ENCODE results near the gene PPP6R2. TPM values are rescaled to one million over a fixed set of nuclear protein-coding genes. Genes with fewer than 3 reads are reported as not detected.

Gene PPP6R2, protein sequence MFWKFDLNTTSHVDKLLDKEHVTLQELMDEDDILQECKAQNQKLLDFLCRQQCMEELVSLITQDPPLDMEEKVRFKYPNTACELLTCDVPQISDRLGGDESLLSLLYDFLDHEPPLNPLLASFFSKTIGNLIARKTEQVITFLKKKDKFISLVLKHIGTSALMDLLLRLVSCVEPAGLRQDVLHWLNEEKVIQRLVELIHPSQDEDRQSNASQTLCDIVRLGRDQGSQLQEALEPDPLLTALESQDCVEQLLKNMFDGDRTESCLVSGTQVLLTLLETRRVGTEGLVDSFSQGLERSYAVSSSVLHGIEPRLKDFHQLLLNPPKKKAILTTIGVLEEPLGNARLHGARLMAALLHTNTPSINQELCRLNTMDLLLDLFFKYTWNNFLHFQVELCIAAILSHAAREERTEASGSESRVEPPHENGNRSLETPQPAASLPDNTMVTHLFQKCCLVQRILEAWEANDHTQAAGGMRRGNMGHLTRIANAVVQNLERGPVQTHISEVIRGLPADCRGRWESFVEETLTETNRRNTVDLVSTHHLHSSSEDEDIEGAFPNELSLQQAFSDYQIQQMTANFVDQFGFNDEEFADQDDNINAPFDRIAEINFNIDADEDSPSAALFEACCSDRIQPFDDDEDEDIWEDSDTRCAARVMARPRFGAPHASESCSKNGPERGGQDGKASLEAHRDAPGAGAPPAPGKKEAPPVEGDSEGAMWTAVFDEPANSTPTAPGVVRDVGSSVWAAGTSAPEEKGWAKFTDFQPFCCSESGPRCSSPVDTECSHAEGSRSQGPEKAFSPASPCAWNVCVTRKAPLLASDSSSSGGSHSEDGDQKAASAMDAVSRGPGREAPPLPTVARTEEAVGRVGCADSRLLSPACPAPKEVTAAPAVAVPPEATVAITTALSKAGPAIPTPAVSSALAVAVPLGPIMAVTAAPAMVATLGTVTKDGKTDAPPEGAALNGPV
- 31.8 TPM for polyA plus RNA-seq (2013)

DNA sequence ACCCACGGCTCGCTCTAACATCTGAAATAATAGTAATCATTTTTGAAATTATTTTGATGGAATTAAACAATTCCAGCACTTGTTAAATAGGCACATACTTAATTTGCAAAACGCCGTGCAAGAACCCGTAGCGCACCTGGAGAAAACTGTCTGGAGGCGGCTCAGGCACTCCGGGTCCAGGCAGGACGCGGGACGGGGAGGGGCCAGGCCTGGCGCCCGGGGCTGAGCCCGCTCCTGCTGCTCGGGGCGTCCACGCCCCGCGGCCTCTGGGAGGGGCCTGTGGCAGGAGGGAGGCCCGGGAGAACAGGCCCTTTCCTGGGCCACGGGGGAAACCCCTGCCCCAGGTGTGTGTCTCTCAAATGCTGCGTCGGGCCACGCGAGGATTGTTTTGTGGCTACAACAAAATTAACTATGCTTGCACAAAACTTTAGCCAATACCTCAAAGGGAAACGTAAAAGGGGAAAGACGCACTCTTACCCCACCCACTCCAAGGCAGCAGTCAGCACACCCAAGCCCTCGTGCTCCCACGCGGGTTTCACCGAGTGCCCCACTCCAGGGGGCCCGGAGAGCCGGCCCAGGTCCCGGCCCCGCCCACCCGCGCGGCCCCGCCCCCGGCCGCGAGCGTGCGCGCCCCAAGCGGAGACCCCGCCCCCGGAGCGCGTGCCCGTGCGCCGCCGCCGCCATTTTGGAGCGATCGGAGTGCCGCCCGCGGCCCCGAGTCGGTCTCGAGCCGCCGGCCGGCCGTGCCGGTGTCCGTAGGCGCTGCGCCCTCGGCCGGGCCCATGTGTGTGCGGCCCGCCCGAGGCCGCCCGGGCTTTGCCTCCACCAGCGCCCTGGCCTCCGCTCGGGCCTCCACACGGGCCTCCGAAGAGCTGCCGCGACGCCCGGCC lies at the start of gene PPP6R2:
PPP6R2 (plus strand) TSS at position 677 of the 890 bp plus-strand sequence. CDS start 50,582 bp downstream, outside the sequence.
- CTCF ChIA-PET: interaction anchor here (0.6 to 3.0 kb wide), 11 partner anchors 13 to 101 kb away, joined by 4 to 46 read pairs (median 17); partner anchors contain the start of genes DENND6B and HDAC10
- peak; percentile 64 to 75 (median 70) for DNase-seq

DNA sequence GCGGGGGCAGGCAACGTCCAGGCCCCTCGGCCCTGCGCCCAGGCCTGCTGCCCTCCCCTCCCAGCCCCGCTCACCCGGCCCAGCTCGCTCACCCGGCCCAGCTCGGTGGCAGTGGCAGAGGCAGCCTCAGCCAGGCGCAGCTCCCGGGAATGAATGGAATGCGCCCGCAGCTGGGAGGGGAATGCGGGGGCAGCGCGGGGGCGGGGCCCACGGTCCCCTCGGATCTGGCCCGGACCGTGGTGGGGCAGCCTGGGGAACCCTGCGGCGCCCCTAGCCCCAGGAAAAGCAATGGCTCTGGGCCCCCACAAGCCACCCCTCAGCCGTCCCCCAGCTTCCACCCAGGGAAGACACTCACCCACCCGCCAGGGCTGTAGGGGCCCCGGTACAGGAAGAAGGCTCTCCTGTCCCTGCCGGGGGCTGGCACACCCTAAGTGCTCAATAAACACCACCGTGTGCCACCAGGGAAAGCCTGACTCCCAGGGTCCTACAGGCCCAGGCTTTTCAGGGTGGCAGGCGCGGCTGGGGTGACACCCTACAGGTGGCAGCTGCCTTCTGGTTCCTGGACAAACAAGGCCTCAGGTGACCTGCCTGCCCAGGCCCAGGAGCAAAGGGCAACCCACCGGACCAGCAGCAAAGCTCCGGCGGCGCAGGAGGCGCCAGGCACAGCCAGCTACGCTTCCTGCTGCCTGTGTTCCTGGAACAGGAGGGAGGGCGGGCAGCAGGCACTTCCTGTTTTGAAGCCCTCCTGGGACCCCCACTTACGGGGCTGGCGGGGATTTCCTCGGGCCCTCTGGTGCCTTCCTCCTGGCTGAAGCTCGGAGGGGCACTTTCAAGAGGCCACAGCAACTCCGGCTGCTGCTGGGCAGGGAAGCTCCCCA lies 49.4 kb upstream of the PPP6R2 start:
- peak; percentile 53 to 90 (median 88) for DNase-seq
- CTCF ChIA-PET: interaction anchor here (0.7 to 3.9 kb wide), 14 partner anchors 11 to 48 kb away, joined by 3 to 37 read pairs (median 8); partner anchors contain the start of gene DENND6B

More for the DNA sequence above, at the start of gene PPP6R2:
- Histone ChIP-seq H3K27ac (ENCODE audit: insufficient read depth in 1 of 2, low read depth in 1 of 2, low read length in 2 of 2, poor library complexity in 1 of 2, severe bottlenecking in 2 of 2) (peak within 1 kb of the TSS; percentile 61 to 89), H3K36me3 (ENCODE audit: control insufficient read depth in 4 of 4, insufficient read depth in 4 of 4, low read length in 3 of 4) (peaks cover 0 to 14% (median 4%) of the 10 kb centered on the region in 4 experiments), H3K4me1 (ENCODE audit: control extremely low read depth in 1 of 4, control insufficient read depth in 4 of 4, insufficient read depth in 4 of 4, low read length in 3 of 4) (peaks cover 0 to 17% (median 16%) of the 10 kb centered on the region in 4 experiments), H3K27me3 (replicated peaks in 2 of 5; ENCODE audit: control insufficient read depth in 4 of 5, insufficient read depth in 5 of 5, low read length in 4 of 5) (no peaks in the 10 kb centered on the region), H3K9me3 (ENCODE audit: control extremely low read depth in 1 of 5, control insufficient read depth in 4 of 5, insufficient read depth in 2 of 5, low read depth in 1 of 5, low read length in 4 of 5) (no peaks in the 10 kb centered on the region), H3K4me3 (ENCODE audit: control insufficient read depth in 1 of 7, extremely low read depth in 1 of 7, insufficient read depth in 4 of 7, low read depth in 2 of 7, low read length in 6 of 7) (peak within 1 kb of the TSS; percentile 72 to 86 (median 78))
- POLR2A ChIA-PET: interaction anchor here (0.8 kb wide), 1 partner anchor 9 kb away, joined by 3 read pairs; no protein-coding TSS in a partner anchor
- WGBS (ENCODE audit: insufficient coverage): under 1% methylated on average over 55 of the region's 87 CpGs

DNA sequence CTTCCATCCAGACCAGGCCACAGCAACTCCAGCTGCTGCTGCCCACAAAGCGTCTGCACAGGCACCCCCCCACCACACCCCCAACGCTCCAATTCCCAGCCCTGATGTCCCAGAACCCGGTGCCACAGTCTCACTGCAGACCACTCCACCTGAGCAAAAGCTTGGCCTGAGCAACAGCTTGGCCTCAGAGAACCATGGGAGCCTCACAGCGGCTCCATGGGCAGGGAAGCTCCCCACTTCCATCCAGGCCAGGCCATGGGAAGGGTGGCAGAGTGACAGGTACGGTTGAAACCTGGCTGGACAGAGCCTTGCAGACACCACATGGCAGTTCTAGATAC lies 48.8 kb upstream of the PPP6R2 start:
- POLR2A ChIA-PET: interaction anchor here (0.7 to 3.4 kb wide), 6 partner anchors 8 to 33 kb away, joined by 4 to 24 read pairs (median 5); partner anchors contain the start of genes DENND6B and PLXNB2

More for the DNA sequence above, 49.4 kb upstream of the PPP6R2 start:
- Histone ChIP-seq H3K27me3 (replicated peaks in 2 of 5; ENCODE audit: control insufficient read depth in 4 of 5, insufficient read depth in 5 of 5, low read length in 4 of 5) (no peaks in the 10 kb centered on the region), H3K9me3 (ENCODE audit: control extremely low read depth in 1 of 5, control insufficient read depth in 4 of 5, insufficient read depth in 2 of 5, low read depth in 1 of 5, low read length in 4 of 5) (no peaks in the 10 kb centered on the region), H3K27ac (ENCODE audit: insufficient read depth in 1 of 2, low read depth in 1 of 2, low read length in 2 of 2, poor library complexity in 1 of 2, severe bottlenecking in 2 of 2) (peak overlapping the region; percentile 15 to 74), H3K4me3 (ENCODE audit: control insufficient read depth in 1 of 7, extremely low read depth in 1 of 7, insufficient read depth in 4 of 7, low read depth in 2 of 7, low read length in 6 of 7) (peak overlapping the region in 6 of 7 experiments; percentile 35 to 70 (median 67)), H3K36me3 (ENCODE audit: control insufficient read depth in 4 of 4, insufficient read depth in 4 of 4, low read length in 3 of 4) (peaks cover 0 to 26% (median 17%) of the 10 kb centered on the region in 4 experiments), H3K4me1 (ENCODE audit: control extremely low read depth in 1 of 4, control insufficient read depth in 4 of 4, insufficient read depth in 4 of 4, low read length in 3 of 4) (peaks cover 0 to 55% (median 52%) of the 10 kb centered on the region in 4 experiments)
- POLR2A ChIA-PET: interaction anchor here (0.7 to 3.4 kb wide), 6 partner anchors 9 to 34 kb away, joined by 4 to 24 read pairs (median 5); partner anchors contain the start of genes DENND6B and PLXNB2
- 3% methylated on average over 27 of the region's 42 CpGs for WGBS (ENCODE audit: insufficient coverage)

DNA sequence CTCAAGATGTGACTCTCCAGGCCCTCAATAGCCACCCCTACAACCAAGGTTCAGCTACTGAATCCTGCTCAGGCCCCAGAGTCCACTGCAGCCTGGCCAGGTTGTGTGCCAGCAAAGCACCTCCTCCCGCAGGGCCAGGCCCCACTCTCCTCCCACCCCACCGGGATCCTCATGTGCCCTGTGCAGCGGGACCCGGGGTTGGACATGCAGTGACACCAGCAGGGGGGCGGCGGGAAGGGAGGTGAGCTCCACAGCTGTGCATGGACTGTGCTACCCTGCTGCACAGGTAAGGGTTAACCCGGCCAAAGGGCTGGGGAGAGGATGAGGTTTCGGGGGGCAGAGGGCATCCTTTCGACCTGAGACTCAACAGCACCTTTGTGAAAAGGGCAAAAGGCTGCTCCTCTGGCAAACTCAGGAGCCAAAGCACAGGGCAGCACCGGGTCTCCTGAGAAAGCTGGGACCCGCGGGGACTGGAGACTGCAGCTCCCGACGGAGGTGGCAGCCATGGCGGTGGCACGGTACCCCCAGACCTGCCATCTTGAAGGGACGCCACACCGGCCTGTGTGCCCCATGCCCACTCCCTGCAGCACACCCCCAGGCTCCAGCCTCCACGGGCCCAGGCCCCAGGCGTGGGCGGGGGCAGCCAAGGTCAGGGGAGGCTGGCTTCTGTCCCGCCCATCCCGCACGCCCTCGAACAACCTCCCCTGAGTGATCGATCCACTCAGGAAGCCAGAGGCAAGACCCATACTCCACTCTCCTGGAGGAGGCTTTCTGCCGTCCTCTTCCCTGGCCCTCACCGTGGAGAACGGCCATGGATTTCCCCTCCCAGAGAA lies 46.3 kb upstream of the PPP6R2 start:
- CTCF ChIA-PET: interaction anchor here (0.6 to 3.9 kb wide), 4 partner anchors 10 to 45 kb away, joined by 4 to 17 read pairs (median 7); no protein-coding TSS in a partner anchor
- H3K27me3 ChIP-seq (replicated peaks in 2 of 5; ENCODE audit: control insufficient read depth in 4 of 5, insufficient read depth in 5 of 5, low read length in 4 of 5): no peaks in the 10 kb centered on the region

More for the DNA sequence above, 48.8 kb upstream of the PPP6R2 start:
- CTCF ChIA-PET: interaction anchor here (0.7 to 3.9 kb wide), 15 partner anchors 10 to 47 kb away, joined by 3 to 37 read pairs (median 8); partner anchors contain the start of gene DENND6B
- H3K4me3 ChIP-seq (ENCODE audit: control insufficient read depth in 1 of 7, extremely low read depth in 1 of 7, insufficient read depth in 4 of 7, low read depth in 2 of 7, low read length in 6 of 7): peak overlapping the region in 5 of 7 experiments; percentile 19 to 70 (median 66)
- peaks cover 0 to 59% (median 56%) of the 10 kb centered on the region in 4 experiments for H3K4me1 ChIP-seq (ENCODE audit: control extremely low read depth in 1 of 4, control insufficient read depth in 4 of 4, insufficient read depth in 4 of 4, low read length in 3 of 4)
- no peak for DNase-seq
- H3K27me3 ChIP-seq (replicated peaks in 2 of 5; ENCODE audit: control insufficient read depth in 4 of 5, insufficient read depth in 5 of 5, low read length in 4 of 5): no peaks in the 10 kb centered on the region
- WGBS (ENCODE audit: insufficient coverage): 34% methylated on average over 5 of the region's 5 CpGs
- H3K36me3 ChIP-seq (ENCODE audit: control insufficient read depth in 4 of 4, insufficient read depth in 4 of 4, low read length in 3 of 4): peaks cover 0 to 20% (median 12%) of the 10 kb centered on the region in 4 experiments
- H3K27ac ChIP-seq (ENCODE audit: insufficient read depth in 1 of 2, low read depth in 1 of 2, low read length in 2 of 2, poor library complexity in 1 of 2, severe bottlenecking in 2 of 2): peak overlapping the region in 1 of 2 experiments; percentile 36
- H3K9me3 ChIP-seq (ENCODE audit: control extremely low read depth in 1 of 5, control insufficient read depth in 4 of 5, insufficient read depth in 2 of 5, low read depth in 1 of 5, low read length in 4 of 5): no peaks in the 10 kb centered on the region

More for the DNA sequence above, 46.3 kb upstream of the PPP6R2 start:
- Histone ChIP-seq H3K4me3 (ENCODE audit: control insufficient read depth in 1 of 7, extremely low read depth in 1 of 7, insufficient read depth in 4 of 7, low read depth in 2 of 7, low read length in 6 of 7) (no peak overlapping the region), H3K9me3 (ENCODE audit: control extremely low read depth in 1 of 5, control insufficient read depth in 4 of 5, insufficient read depth in 2 of 5, low read depth in 1 of 5, low read length in 4 of 5) (no peaks in the 10 kb centered on the region), H3K4me1 (ENCODE audit: control extremely low read depth in 1 of 4, control insufficient read depth in 4 of 4, insufficient read depth in 4 of 4, low read length in 3 of 4) (peaks cover 0 to 67% (median 63%) of the 10 kb centered on the region in 4 experiments), H3K27ac (ENCODE audit: insufficient read depth in 1 of 2, low read depth in 1 of 2, low read length in 2 of 2, poor library complexity in 1 of 2, severe bottlenecking in 2 of 2) (no peak overlapping the region), H3K36me3 (ENCODE audit: control insufficient read depth in 4 of 4, insufficient read depth in 4 of 4, low read length in 3 of 4) (peaks cover 0 to 6% (median 0%) of the 10 kb centered on the region in 4 experiments)
- 96% methylated on average over 25 of the region's 29 CpGs for WGBS (ENCODE audit: insufficient coverage)
- POLR2A ChIA-PET: no interaction called here
- no peak for DNase-seq
